Stimulated activated CD8-positive, alpha-beta memory T cell treated with anti-CD3 and anti-CD28 coated beads, Interleukin-7, amount 100 ng/mL, for 48 hours (primary cell): ENCODE measurements around the gene JARID2.

Experiments
- DNase-seq, 2 donors: peaks; one replicate each; pipeline ENCODE4 v3.0.0-alpha.2; 2020; ENCODE audit warnings: low read depth in 1 of 2; ENCODE audit errors: extremely low read depth in 1 of 2

JARID2 gene

DNA sequence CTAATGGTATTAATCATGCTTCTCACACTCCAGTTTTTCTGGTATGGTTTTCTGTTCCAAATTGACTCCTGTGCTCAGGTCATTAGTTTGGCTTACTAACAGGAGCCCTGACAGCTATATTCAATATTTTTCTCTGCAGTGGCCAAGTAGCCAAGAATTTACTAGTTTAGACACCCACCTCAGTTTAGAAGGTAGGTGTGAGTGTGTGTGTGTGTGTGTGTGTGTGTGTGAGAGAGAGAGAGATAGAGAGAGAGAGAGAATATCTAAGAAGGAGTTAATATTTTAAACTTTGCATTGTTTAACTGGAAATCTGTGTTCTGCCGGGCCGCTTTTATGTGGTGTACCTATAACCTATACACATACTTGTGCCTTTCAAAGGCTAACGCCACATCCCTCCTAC lies 18.5 kb downstream of the JARID2 start:
- no peak for DNase-seq

DNA sequence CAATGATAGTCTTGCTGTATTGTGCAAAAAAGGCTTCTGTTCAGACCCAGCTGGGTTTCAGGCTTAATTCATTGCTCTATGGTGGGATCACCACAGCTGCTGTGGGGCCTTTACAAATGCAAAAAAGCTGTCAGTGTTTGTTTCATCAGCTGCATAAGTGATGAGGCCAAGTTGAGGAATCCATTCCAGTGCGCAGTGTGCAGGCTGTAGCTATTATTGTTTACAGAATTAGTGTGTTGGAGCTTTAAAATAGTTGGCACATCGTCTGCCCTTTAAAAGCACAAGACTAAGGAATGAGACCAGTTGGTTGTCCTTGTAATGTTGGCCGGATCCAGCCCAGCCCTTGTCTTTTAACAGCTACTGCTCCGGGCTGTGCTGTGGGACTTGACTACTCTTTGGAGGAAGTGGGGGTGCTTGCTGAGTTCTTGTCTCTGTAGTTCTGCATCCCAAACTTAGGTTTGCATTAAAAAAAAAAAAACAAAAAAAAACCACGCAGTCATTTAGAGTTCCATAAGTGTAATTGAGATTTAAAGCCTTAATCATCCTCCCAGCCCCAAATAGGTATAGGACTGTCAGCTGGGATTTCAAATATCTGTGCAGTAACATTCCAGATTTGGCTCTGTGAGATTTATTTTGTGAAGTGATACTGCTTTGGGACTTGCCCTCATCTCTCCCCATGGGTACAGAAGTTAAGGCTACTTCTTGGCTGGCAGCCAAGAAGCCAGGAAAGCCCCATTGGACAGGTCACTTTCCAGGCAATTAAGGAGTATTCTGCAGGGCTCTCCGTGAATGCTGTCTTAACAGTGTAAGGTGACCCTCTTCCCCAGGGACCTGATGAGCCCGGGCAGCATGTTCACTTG lies 19.3 kb downstream of the JARID2 start:
- no peak for DNase-seq

DNA sequence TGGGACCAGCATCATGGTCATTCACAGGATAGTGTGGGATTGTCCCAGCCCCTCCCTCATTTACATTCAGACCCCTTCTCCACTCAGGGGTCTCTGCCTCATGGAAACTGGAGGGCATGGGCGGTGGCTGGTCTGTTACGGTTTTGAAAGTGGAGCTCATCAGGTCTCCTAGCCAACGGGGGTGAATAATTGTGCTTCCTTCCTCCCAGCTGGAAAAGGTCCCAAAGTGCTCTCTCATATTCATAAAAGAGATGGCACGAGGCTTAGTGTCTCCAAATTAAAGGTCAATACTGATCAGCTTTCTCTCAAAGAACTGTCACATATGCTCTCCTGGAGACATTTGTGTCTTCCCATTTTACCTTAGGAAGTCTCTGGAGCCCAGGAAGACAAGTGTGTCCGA lies 19.9 kb downstream of the JARID2 start:
- DNase-seq = no peak

DNA sequence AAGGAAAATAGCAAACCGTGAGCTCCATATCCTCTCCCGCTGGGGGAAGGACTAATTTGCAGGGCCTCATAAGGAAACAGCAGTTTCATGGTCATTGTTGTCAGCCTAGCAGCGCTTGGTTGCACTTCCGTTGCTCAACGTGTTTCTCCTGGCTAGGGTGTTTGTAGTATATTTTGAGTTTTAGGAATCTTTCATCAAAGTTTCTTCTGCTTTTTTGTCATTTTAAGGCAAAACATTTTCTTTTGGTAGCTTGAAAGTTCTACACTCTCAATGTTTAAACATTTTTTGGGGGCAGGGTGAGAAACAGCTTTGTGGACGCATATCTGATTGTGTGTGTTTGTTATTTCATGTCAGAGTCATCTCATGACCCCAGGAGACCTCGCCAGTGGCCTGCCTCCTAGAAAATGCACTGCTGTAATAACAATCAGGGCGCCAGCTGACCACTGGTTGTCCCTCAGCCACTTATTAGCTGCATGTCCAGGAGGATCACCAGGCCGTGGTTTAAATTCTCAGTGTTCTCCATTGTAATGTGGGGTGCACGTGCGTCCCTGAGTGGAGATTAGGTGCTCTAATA lies 20.6 kb downstream of the JARID2 start:
- DNase-seq = no peak

DNA sequence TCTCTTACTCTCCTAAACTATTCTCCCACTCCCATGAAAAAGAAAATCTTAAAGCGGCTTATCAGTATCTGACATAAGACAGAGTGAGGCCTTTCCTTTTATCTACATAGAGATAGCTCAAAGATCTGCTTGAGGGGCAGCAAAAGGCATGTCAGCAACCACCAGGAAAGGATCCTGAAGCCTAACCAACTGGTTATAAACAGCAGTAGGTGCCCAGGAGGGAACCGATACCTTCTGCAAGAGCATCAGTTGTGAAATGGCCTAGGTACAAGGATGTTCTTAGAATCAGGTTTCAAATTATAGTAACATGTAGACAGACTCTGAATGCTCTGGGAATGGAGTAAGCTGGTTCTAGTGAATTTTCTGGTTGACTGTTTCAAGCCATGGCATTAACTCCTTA lies 21.4 kb downstream of the JARID2 start:
- no peak for DNase-seq

DNA sequence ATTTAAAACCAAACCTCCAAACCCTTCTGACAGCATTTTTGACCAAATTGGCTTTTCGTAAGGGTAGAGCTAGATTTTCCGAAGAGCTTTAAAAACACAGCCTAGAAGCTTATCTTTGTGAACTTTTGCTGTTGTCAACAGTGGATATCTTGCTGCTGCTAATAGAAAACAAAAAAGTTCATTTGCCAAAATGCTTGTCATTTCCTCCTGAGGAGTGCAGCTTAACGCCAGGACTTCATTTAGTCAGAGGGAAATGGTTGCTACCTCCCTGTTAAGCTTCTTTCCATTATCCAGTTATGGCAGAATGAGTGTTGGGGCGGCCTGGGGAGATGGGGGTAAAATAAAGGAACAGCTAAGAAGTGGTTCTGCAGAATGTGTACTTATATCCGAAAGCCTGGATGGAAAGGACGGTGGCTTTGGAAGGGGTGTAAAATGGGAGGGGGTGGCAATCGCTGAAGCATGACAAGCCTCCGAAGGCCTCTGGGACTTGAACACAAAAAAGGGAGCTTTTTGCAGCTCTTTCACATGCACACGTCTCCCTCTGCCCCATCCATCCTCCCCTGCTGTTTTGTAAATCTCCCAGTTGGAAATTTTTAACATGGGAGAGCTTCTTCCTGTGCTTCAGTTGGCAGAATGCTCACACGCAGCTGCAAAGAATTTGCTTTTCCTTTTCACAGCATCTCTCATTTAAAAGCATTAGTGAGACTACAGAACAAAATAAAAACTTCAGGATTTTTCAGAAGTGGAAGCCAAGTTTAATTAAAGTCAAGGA lies 22.5 kb downstream of the JARID2 start:
- no peak for DNase-seq

DNA sequence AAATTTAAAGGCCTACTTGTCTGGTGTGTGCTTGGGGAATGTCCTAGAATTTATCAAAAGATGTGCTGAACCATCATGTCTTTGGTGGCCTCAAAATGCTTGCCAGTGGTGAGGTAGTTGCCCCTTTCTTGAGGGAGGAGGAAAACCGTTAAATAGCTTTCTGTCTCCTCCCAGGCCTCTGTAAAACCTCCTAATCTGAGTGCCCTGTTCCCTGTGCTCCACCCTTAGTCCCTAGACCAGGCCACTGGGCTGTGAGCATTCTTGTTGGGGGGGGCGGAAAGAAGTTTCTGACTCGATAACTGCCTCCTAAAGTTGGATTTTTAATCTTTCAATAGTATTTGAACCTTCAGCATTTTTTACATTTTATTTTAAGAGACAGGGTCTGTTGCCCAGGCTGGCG lies 23.1 kb downstream of the JARID2 start:
- no peak for DNase-seq

DNA sequence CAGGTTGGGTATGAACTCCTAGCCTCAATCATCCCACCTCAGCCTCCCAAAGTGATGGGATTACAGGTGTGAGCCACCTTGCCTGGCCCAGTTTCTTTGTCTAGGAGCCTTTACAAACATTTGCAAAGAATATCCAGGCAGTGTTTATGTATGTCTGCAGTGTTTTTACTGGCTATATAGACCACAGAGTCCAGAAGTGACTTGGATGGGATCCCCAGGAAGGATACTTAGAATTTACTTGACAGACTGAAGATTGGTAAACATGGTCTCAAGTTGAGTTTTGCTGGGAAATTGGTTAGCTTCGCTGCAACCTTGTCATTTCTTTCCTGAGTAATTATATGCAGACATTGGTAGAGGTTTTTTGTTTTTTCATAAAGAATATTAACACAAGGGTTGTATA lies 23.8 kb downstream of the JARID2 start:
- DNase-seq = no peak

DNA sequence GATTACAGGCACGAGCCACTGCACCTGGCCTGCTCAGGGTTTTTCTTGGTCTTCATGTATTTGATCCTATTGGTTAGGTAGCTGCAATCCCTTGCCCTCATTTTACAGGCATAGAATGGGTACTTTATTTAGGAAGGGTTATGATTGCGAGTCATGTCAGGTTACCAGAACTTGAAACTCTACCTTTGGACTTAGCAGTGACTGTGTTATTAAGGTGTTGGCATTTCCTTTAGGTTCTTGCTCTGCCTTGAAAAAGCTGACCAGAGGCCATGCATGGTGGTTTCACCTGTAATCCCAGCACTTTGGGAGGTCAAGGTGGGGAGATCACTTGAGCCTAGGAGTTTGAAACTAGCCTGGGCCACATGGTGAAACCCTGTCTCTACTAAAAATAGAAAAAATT lies 24.5 kb downstream of the JARID2 start:
- no peak for DNase-seq

DNA sequence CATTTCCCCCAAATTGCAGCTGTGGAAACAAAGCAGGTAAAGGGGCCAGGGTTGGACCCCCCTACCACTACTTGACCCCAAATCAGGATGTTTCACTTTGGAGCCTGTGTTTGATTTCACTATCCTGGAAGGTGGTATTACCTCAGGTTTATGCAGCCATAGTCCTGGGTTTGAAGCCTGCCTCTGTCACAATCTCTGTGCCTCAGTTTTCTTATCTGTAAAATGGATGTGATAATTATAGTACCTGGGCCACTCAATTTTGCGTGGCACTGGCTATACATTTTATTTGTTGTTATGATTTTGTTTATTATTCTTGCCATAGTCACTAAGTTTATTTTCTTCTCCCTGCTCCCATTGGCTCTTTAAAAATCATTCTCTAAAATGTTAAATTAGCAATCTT lies 26.7 kb downstream of the JARID2 start:
- no peak for DNase-seq

DNA sequence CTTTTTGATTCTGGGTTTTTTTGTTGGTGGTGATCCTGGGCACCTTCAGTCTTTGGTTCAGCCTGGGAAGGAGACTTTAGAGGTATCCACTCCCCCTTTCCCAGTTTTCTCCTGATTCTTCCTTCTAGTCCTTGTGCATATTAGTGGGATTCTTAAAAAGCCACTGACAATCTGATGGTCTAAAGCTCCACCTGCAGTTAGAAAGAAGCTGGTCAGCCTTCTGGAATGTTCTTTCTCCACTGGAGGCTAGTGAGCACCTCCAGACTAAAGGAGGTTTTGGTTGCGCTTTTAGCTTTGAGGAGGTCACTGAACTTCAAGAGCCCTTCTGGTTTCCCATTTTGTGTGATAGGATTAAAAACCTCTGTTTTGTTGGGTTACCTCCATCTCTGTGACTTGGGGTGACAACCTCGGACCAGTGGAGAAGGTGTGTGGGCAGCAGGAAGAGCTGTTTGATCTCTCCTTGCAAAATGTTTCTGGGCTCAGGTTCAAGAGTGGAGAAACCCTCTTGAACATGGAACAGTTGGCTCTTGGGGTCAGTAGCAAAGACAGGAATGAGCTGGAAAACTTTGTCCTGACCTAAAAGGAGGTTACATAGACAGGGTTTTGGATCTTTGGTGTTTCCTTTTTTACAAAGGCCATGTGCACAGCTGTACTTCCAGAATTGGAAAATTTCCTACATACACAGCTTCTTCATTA lies 29.0 kb downstream of the JARID2 start:
- no peak for DNase-seq

DNA sequence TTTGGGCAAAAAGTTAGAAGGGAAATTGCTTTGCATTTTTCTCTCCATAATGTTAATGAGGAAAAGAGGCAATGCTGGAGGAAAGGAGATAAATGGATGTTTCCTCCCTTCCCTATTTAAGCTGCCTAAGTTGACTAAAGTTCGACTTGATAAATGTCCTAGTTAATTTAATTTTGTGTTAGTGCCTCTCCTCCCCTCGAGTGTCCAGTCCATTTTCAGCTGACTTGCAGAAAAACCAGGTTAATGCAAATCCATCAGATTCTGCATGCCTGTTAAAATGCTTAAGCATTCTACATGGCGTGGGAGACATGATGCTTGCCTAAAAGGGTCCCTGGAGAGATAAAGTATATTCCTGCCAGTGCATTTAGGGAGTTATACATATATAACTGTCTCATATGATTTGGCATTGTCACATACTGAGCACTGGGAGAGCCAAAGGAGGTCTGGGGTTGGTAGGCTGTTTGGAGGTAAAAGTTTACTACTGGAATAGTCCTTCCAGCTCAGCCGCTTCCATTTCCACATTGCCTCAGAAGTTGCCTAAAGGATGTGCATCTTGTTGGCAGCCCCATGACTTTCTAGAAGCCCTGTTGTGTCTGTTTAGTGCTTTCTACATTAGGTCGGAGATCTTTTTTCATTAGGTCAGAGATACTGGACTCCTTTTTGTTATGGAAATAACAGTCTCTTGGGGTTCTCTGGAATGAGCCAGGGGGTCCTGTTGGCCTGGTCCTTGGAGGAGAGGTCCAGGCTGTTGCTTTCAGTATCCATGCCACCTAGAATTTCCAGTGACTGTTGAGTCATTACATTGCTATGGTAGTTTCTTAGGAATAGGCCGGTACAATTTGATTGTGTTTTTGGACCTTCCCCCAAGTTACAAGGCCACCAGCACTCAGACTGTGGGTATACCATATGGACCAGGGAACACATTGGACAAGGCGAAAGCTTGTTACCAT lies 30.4 kb downstream of the JARID2 start:
- no peak for DNase-seq

DNA sequence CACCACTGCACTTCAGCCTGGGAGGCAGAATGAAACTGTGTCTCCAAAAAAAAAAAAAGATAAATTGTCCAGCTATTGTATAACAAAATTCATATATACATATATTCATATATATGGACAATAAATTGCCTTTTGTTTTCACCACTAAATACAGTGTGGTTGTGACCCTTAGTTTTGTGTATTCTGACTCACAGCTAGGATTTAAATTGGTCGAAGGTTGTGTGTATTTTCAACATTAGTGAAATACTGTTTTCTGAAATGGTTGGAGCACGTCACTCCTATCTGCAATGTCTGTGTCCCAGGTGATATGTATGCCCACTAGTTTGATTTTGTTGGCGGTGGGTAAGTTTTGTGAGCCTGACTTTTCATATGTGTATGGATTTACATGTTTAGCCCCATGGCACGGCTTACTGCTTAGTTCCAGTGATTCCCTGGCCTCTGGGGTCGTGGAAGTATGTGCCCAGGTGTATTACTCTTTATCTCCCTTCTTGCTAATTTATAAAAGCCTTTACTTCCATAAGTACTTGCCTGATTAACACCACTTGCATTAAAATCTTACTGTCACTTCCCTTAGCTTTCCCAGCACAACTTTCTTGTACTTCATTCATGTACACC lies 33.3 kb downstream of the JARID2 start:
- no peak for DNase-seq

DNA sequence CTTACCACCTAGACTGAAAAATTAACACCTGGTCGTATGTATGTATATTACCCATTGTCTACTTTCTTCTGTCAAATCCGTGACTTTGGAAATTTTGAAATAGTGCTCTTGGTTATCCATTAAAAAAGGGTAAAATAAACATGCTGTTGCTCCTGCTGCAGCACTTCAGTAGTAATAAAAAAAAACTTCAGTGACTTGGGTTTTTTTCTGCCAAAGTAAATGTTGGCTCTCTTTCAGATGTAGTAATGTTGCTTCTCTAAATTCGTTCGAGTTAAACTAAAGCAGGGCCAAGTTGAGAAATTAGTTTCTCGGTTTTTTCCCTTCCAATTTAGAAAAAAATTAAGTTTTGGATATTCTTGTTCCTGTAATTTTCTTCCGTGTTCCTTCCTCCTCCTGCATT lies 34.2 kb downstream of the JARID2 start:
- DNase-seq = no peak

DNA sequence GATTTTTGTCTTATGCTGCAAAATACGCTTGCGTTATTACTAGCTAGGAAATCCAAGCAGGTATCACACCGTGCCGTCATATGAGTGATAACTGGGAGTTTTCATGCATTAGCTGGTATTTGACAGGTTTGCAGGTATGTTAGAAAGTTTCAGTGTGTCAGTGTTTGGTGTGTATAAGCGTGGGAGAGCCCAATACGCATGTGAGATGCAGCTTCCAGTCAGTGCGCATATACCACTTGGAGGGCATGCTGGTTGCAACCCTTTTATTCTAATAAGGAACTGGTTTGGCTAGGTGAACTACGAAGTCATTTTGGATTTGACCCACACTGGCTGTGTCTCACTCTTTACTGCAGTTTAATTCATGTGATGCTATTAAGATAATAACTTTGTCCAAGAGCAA lies 35.1 kb downstream of the JARID2 start:
- DNase-seq = no peak

DNA sequence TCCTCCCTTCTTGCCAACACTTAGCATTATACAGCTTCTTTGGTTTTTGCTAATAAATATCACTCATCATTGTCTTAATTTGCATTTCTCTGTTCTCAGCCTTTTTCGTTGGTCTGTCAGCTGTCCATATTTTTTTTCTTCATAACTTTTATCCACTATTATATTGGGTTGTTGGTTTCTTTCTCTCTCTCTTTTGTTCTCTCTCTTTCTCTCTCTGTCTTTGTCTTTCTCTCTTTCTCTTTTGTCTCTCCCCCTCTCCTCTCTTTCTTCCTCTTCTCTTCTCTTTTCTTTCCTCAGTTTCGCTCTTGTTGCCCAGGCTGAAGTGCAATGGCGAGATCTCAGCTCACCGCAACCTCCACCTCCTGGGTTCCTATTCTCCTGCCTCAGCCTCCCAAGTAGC lies 36.5 kb downstream of the JARID2 start:
- DNase-seq = no peak

DNA sequence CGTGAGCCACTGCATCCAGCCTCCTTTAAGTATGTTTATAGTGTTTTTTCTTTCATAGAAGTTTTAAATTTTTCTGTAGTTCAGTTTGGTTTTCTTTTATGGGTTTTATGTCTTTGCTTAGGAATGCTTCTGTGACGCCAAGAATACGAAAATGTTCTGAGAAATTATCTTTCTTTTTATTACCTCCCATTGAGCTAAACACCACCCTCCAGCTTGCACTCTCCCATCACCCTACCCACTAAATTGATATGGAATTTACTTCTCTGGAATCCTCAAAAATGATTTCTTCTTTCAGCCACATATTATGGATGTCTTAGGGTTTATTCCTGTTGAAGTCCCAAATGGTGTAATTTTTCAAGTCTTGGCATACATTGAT lies 38.1 kb downstream of the JARID2 start:
- DNase-seq = no peak

DNA sequence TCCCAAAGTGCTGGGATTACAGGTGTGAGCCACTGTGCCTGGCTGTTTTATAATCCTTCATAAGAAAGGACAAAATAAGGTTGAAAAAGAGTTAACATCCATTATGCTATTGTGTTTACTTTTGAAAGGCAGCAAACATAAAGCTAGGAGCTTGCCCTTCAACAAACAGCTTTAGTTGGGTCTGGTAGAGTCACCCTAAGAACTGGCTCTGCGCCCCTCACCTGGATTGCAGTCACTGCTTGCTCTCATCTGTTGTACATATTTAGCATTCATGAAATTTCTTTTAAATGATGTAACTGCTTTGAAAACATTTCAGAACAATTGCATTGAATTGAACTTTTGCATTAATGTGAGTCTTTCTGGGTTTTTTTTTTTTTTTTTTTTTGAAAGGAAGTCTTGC lies 38.9 kb downstream of the JARID2 start:
- no peak for DNase-seq

DNA sequence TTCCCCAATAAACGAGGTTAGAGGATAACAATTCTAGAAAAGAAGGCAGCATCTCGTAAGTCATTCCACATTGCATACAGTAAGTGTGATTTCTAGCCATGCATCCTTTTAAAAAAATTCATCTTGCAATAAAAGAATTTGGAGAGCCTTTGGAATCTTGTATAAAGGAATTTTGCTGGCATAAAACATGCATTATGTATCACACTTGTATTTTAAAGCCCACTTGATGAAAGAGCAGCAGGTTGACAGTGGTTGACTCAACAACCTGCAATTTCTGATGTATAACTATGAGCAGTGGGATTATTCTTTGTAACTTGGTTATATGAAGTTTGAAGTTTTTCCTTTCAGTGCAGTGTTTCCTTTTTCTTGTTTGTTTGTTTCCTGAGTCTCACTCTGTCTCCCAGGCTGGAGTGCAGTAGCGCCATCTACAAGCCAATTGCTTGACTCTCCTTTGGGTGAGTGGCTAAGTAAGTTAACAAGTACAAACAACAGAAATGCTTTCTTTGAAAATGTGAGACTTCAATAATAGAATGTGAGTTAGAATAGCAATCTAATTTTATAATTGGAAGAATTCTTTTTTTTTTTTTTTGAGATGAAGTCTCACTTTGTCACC lies 39.9 kb downstream of the JARID2 start:
- DNase-seq = no peak
